ENCODE results near the gene ATP6V1G1. TPM values are rescaled to one million over a fixed set of nuclear protein-coding genes. Genes with fewer than 3 reads are reported as not detected.
A peak's percentile ranks its signal among the peaks of the same experiment; 100 is the strongest.

Gene ATP6V1G1
- total RNA-seq, 6 donors from 2014 or later, result 93.2 to 182 (median 133) TPM

DNA sequence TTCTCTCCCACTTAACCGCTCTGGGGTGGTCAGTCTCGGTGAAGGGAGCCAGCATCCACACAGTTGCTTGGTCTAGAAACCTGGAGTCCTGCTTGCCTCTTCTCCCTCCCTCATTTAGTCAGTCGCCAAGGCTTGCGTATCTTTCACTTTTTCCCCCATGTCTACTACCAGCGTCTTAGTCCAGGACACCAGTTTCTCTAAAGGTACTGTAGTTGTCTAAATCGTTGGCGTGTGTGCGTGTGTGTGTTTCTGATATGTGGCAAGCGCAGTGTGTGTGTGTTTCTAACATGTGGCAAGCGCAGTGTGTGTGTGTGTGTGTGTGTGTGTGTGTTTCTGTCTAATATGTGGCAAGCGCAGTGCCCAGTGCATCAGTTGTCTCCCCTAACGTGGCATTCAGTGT, 641 bp downstream of the ATP6V1G1 start:
- H3K27me3 ChIP-seq, result no peaks in the 10 kb centered on the region
- ATAC-seq (ENCODE audit: low FRiP score in 2 of 2) (peak; percentile 6 to 34), DNase-seq (no peak)
- H3K4me1 ChIP-seq, result peaks cover 45 to 49% (median 45%) of the 10 kb centered on the region in 4 donors
- H3K27ac ChIP-seq, result peak overlapping the region; percentile 88 to 95 (median 92)
- no peaks in the 10 kb centered on the region for H3K9me3 ChIP-seq
- H3K4me3 ChIP-seq, result peak overlapping the region; percentile 58 to 69 (median 65)
- peaks cover 0 to 8% (median 4%) of the 10 kb centered on the region in 4 donors for H3K36me3 ChIP-seq
- no peak for TF ChIP-seq POLR2A (IDR thresholded peaks at IDR 0.05)
- TF ChIP-seq POLR2AphosphoS5 (IDR thresholded peaks at IDR 0.05), result no peak
- no peak for TF ChIP-seq EP300 (IDR thresholded peaks at IDR 0.05)
- no peak for TF ChIP-seq CTCF (IDR thresholded peaks at IDR 0.05)
- 0 to 2% methylated on average over 11 to 12 of the region's 12 CpGs for WGBS, 2 donors

DNA sequence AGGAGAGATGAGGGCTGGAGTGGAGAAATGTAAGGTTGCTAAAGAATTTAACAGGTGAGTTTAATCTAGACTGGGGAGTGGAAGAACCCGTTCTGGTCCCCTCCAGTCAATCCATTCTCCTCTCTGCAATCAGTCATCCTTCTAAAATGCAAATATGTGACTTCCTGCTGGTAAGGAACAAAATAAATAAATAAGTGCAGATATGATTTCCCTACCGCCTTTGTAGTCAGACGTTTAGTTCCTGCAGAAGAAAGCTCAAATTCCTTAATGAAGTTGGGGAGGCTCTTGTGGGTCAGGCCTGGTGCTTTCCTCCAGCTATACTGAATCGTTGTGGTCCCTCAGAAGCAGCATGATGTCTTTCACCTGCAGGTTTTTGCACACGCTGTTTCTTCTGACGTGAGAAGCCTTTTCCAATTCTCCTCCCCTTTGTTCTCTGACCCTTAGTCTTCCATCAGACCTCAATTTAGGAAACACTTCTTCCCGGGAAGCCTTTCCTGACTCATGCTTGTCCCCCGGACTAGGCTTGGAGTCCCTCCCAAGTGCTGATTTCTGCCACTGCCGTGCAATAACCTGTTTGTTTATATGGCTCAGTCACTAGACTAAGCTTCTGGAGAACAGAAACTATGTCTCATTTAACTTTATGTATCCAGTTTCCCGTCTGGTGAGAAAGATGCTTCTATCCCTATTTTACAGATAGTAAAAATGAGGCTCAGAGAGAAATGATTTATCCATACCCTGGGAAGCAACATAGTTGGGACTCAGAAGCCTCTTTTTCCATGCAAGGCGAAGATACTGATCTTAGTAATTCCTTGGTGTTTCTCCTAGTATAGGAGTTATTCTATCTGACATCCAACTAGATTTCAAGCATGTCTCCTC, 1.3 kb downstream of the ATP6V1G1 start:
- ATAC-seq (ENCODE audit: low FRiP score in 2 of 2), result peak in 1 of 2 donors; percentile 2
- TF ChIP-seq POLR2AphosphoS5 (IDR thresholded peaks at IDR 0.05) (no peak), CTCF (IDR thresholded peaks at IDR 0.05) (no peak), EP300 (IDR thresholded peaks at IDR 0.05) (no peak), POLR2A (IDR thresholded peaks at IDR 0.05) (no peak)
- H3K27me3 ChIP-seq, result no peaks in the 10 kb centered on the region
- DNase-seq, result no peak
- H3K27ac ChIP-seq, result peak overlapping the region in 3 of 4 donors; percentile 90 to 95 (median 93)
- no peaks in the 10 kb centered on the region for H3K9me3 ChIP-seq
- WGBS, 2 donors, result 13 to 17% methylated on average over 11 of the region's 11 CpGs
- H3K36me3 ChIP-seq, result peaks cover 0 to 15% (median 11%) of the 10 kb centered on the region in 4 donors
- peak overlapping the region; percentile 58 to 69 (median 65) for H3K4me3 ChIP-seq
- peaks cover 45 to 50% (median 47%) of the 10 kb centered on the region in 4 donors for H3K4me1 ChIP-seq

- 86 to 94% methylated on average over 6 of the region's 6 CpGs for WGBS, 2 donors
These were observed 2.8 kb downstream of the ATP6V1G1 start for GRCh38 chr9:114590328-114590727.

GRCh38 chr9:114591291-114591787, 3.8 kb downstream of the ATP6V1G1 start:
- WGBS, 2 donors, result 52 to 57% methylated on average over 5 of the region's 5 CpGs

More at GRCh38 chr9:114590328-114590727, 2.8 kb downstream of the ATP6V1G1 start:
- DNase-seq (no peak), ATAC-seq (ENCODE audit: low FRiP score in 2 of 2) (no peak)
- H3K36me3 ChIP-seq, result peaks cover 7 to 29% (median 23%) of the 10 kb centered on the region in 4 donors
- H3K27ac ChIP-seq, result no peak overlapping the region
- TF ChIP-seq CTCF (IDR thresholded peaks at IDR 0.05) (no peak), POLR2AphosphoS5 (IDR thresholded peaks at IDR 0.05) (no peak), POLR2A (IDR thresholded peaks at IDR 0.05) (no peak), EP300 (IDR thresholded peaks at IDR 0.05) (no peak)
- no peaks in the 10 kb centered on the region for H3K27me3 ChIP-seq
- H3K4me3 ChIP-seq, result no peak overlapping the region
- peaks cover 45 to 50% (median 47%) of the 10 kb centered on the region in 4 donors for H3K4me1 ChIP-seq
- no peaks in the 10 kb centered on the region for H3K9me3 ChIP-seq

More at GRCh38 chr9:114591291-114591787, 3.8 kb downstream of the ATP6V1G1 start:
- ATAC-seq (ENCODE audit: low FRiP score in 2 of 2) (no peak), DNase-seq (no peak)
- peaks cover 45 to 50% (median 47%) of the 10 kb centered on the region in 4 donors for H3K4me1 ChIP-seq
- TF ChIP-seq POLR2A (IDR thresholded peaks at IDR 0.05) (no peak), CTCF (IDR thresholded peaks at IDR 0.05) (no peak), EP300 (IDR thresholded peaks at IDR 0.05) (no peak), POLR2AphosphoS5 (IDR thresholded peaks at IDR 0.05) (no peak)
- H3K27me3 ChIP-seq, result no peaks in the 10 kb centered on the region
- H3K27ac ChIP-seq, result peak overlapping the region; percentile 37 to 65 (median 46)
- H3K4me3 ChIP-seq, result peak overlapping the region in 1 of 4 donors; percentile 4
- no peaks in the 10 kb centered on the region for H3K9me3 ChIP-seq
- H3K36me3 ChIP-seq, result peaks cover 10 to 39% (median 28%) of the 10 kb centered on the region in 4 donors

Measured in upper lobe of left lung (tissue), 6 donors.